ENCODE results near the gene CHDH.

GRCh38 chr3:53804697-53805462 is 41.3 kb downstream of the CHDH start:
- TF ChIP-seq, protein P1, sequence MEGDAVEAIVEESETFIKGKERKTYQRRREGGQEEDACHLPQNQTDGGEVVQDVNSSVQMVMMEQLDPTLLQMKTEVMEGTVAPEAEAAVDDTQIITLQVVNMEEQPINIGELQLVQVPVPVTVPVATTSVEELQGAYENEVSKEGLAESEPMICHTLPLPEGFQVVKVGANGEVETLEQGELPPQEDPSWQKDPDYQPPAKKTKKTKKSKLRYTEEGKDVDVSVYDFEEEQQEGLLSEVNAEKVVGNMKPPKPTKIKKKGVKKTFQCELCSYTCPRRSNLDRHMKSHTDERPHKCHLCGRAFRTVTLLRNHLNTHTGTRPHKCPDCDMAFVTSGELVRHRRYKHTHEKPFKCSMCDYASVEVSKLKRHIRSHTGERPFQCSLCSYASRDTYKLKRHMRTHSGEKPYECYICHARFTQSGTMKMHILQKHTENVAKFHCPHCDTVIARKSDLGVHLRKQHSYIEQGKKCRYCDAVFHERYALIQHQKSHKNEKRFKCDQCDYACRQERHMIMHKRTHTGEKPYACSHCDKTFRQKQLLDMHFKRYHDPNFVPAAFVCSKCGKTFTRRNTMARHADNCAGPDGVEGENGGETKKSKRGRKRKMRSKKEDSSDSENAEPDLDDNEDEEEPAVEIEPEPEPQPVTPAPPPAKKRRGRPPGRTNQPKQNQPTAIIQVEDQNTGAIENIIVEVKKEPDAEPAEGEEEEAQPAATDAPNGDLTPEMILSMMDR (conservative IDR thresholded peaks at IDR 0.05; ENCODE audit: low read length): no peak
- no peak for TF ChIP-seq EZH2phosphoT487 (IDR thresholded peaks at IDR 0.05; ENCODE audit: borderline replicate concordance, low read depth, low read length)
